Measurements from ENCODE around the gene PTPN5. TPM values are rescaled to one million over a fixed set of nuclear protein-coding genes. Genes with fewer than 3 reads are reported as not detected.
"Not testable (repeated sequence)": the region's sequence is repeated elsewhere in the genome, so short reads cannot be mapped to it uniquely, and the experiment has no call there.

The PTPN5 gene
- 0.09 TPM for total RNA-seq
- 0.46 TPM for polyA plus RNA-seq
- long read RNA-seq, donor 1, result 0 reads
- long read RNA-seq, donor 2, result 0 reads
- long read RNA-seq, donor 3, result 0 reads
- long read RNA-seq, donor 4, result 0 reads
- long read RNA-seq, donor 5, result 0 reads
- long read RNA-seq, donor 6, result 0 reads
- long read RNA-seq, donor 7, result 0 reads
- long read RNA-seq, donor 8, result 0 reads
- long read RNA-seq, donor 9, result 0 reads
- long read RNA-seq, donor 10, result 0 reads

GRCh38 chr11:18791207-18791968, at the start of gene PTPN5:
Gene PTPN5 (minus strand): TSS chr11:18791798. CDS start chr11:18771958, 19,840 bp downstream.
- Histone ChIP-seq H3K4me3 (ENCODE audit: low read length in 2 of 2) (no peak within 1 kb of the TSS), H3K4me1 (ENCODE audit: control insufficient read depth in 2 of 2, insufficient read depth in 2 of 2, low read length in 2 of 2) (no peaks in the 10 kb centered on the region), H3K36me3 (ENCODE audit: control insufficient read depth in 2 of 2, insufficient read depth in 2 of 2, low read length in 1 of 2) (no peaks in the 10 kb centered on the region), H3K9me3 (ENCODE audit: control insufficient read depth in 2 of 2, insufficient read depth in 1 of 2, low read length in 1 of 2) (no peaks in the 10 kb centered on the region), H3K27ac (ENCODE audit: low read depth in 1 of 2, low read length in 1 of 2) (no peak within 1 kb of the TSS), H3K27me3 (ENCODE audit: control insufficient read depth in 2 of 2, insufficient read depth in 1 of 2, low read length in 1 of 2) (peaks cover 38 to 61% of the 10 kb centered on the region in 2 donors)
- WGBS, result 2% methylated on average over 94 of the region's 94 CpGs
- no peak for DNase-seq (ENCODE audit: low read depth in 6 of 9, low spot score in 9 of 9)

- Histone ChIP-seq H3K36me3 (ENCODE audit: control insufficient read depth in 2 of 2, insufficient read depth in 2 of 2, low read length in 1 of 2) (no peaks in the 10 kb centered on the region), H3K27me3 (ENCODE audit: control insufficient read depth in 2 of 2, insufficient read depth in 1 of 2, low read length in 1 of 2) (no peaks in the 10 kb centered on the region), H3K27ac (ENCODE audit: low read depth in 1 of 2, low read length in 1 of 2) (no peak overlapping the region), H3K4me3 (ENCODE audit: low read length in 2 of 2) (no peak overlapping the region), H3K9me3 (ENCODE audit: control insufficient read depth in 2 of 2, insufficient read depth in 1 of 2, low read length in 1 of 2) (peaks cover 0 to 4% of the 10 kb centered on the region in 2 donors), H3K4me1 (ENCODE audit: control insufficient read depth in 2 of 2, insufficient read depth in 2 of 2, low read length in 2 of 2) (no peaks in the 10 kb centered on the region)
- no peak for DNase-seq (ENCODE audit: low read depth in 6 of 9, low spot score in 9 of 9)
- WGBS, result 87% methylated on average over 2 of the region's 2 CpGs
These were observed 44.8 kb upstream of the PTPN5 start for GRCh38 chr11:18836417-18836816.

GRCh38 chr11:18834754-18835466, 43.3 kb upstream of the PTPN5 start:
- Histone ChIP-seq H3K36me3 (ENCODE audit: control insufficient read depth in 2 of 2, insufficient read depth in 2 of 2, low read length in 1 of 2) (no peaks in the 10 kb centered on the region), H3K27ac (ENCODE audit: low read depth in 1 of 2, low read length in 1 of 2) (no peak overlapping the region), H3K27me3 (ENCODE audit: control insufficient read depth in 2 of 2, insufficient read depth in 1 of 2, low read length in 1 of 2) (no peaks in the 10 kb centered on the region), H3K4me1 (ENCODE audit: control insufficient read depth in 2 of 2, insufficient read depth in 2 of 2, low read length in 2 of 2) (no peaks in the 10 kb centered on the region), H3K4me3 (ENCODE audit: low read length in 2 of 2) (no peak overlapping the region), H3K9me3 (ENCODE audit: control insufficient read depth in 2 of 2, insufficient read depth in 1 of 2, low read length in 1 of 2) (no peaks in the 10 kb centered on the region)
- WGBS, result 87% methylated on average over 5 of the region's 5 CpGs
- DNase-seq (ENCODE audit: low read depth in 6 of 9, low spot score in 9 of 9), result no peak

GRCh38 chr11:18820160-18820559, 28.6 kb upstream of the PTPN5 start:
- not testable (repeated sequence) for H3K4me1 ChIP-seq (ENCODE audit: control insufficient read depth in 2 of 2, insufficient read depth in 2 of 2, low read length in 2 of 2); DNase-seq (ENCODE audit: low read depth in 6 of 9, low spot score in 9 of 9); H3K36me3 ChIP-seq (ENCODE audit: control insufficient read depth in 2 of 2, insufficient read depth in 2 of 2, low read length in 1 of 2); H3K4me3 ChIP-seq (ENCODE audit: low read length in 2 of 2); H3K27ac ChIP-seq (ENCODE audit: low read depth in 1 of 2, low read length in 1 of 2); H3K9me3 ChIP-seq (ENCODE audit: control insufficient read depth in 2 of 2, insufficient read depth in 1 of 2, low read length in 1 of 2); H3K27me3 ChIP-seq (ENCODE audit: control insufficient read depth in 2 of 2, insufficient read depth in 1 of 2, low read length in 1 of 2)
- 27% methylated on average over 1 of the region's 1 CpG for WGBS

- no peaks in the 10 kb centered on the region for H3K4me1 ChIP-seq (ENCODE audit: control insufficient read depth in 2 of 2, insufficient read depth in 2 of 2, low read length in 2 of 2)
- WGBS, result 81% methylated on average over 4 of the region's 4 CpGs
- no peak overlapping the region for H3K4me3 ChIP-seq (ENCODE audit: low read length in 2 of 2)
- no peaks in the 10 kb centered on the region for H3K27me3 ChIP-seq (ENCODE audit: control insufficient read depth in 2 of 2, insufficient read depth in 1 of 2, low read length in 1 of 2)
- H3K9me3 ChIP-seq (ENCODE audit: control insufficient read depth in 2 of 2, insufficient read depth in 1 of 2, low read length in 1 of 2), result no peaks in the 10 kb centered on the region
- H3K36me3 ChIP-seq (ENCODE audit: control insufficient read depth in 2 of 2, insufficient read depth in 2 of 2, low read length in 1 of 2), result no peaks in the 10 kb centered on the region
- DNase-seq (ENCODE audit: low read depth in 6 of 9, low spot score in 9 of 9), result no peak
- H3K27ac ChIP-seq (ENCODE audit: low read depth in 1 of 2, low read length in 1 of 2), result no peak overlapping the region
These were observed 12.8 kb upstream of the PTPN5 start for GRCh38 chr11:18804199-18804999.

- Histone ChIP-seq H3K4me3 (ENCODE audit: low read length in 2 of 2) (no peak overlapping the region), H3K9me3 (ENCODE audit: control insufficient read depth in 2 of 2, insufficient read depth in 1 of 2, low read length in 1 of 2) (no peaks in the 10 kb centered on the region), H3K27me3 (ENCODE audit: control insufficient read depth in 2 of 2, insufficient read depth in 1 of 2, low read length in 1 of 2) (no peaks in the 10 kb centered on the region), H3K36me3 (ENCODE audit: control insufficient read depth in 2 of 2, insufficient read depth in 2 of 2, low read length in 1 of 2) (no peaks in the 10 kb centered on the region), H3K4me1 (ENCODE audit: control insufficient read depth in 2 of 2, insufficient read depth in 2 of 2, low read length in 2 of 2) (no peaks in the 10 kb centered on the region), H3K27ac (ENCODE audit: low read depth in 1 of 2, low read length in 1 of 2) (no peak overlapping the region)
- DNase-seq (ENCODE audit: low read depth in 6 of 9, low spot score in 9 of 9), result peak in 7 of 9 donors; percentile 5 to 52 (median 13)
- 52% methylated on average over 13 of the region's 13 CpGs for WGBS
These were observed 11.0 kb upstream of the PTPN5 start for GRCh38 chr11:18802381-18803257.

- 93% methylated on average over 3 of the region's 3 CpGs for WGBS
- DNase-seq (ENCODE audit: low read depth in 6 of 9, low spot score in 9 of 9), result no peak
- H3K27me3 ChIP-seq (ENCODE audit: control insufficient read depth in 2 of 2, insufficient read depth in 1 of 2, low read length in 1 of 2), result peaks cover 2 to 11% of the 10 kb centered on the region in 2 donors
These were observed 7.3 kb upstream of the PTPN5 start for GRCh38 chr11:18798799-18799469.

GRCh38 chr11:18794956-18795355, 3.4 kb upstream of the PTPN5 start:
- Histone ChIP-seq H3K4me1 (ENCODE audit: control insufficient read depth in 2 of 2, insufficient read depth in 2 of 2, low read length in 2 of 2) (no peaks in the 10 kb centered on the region), H3K36me3 (ENCODE audit: control insufficient read depth in 2 of 2, insufficient read depth in 2 of 2, low read length in 1 of 2) (no peaks in the 10 kb centered on the region), H3K9me3 (ENCODE audit: control insufficient read depth in 2 of 2, insufficient read depth in 1 of 2, low read length in 1 of 2) (no peaks in the 10 kb centered on the region), H3K27ac (ENCODE audit: low read depth in 1 of 2, low read length in 1 of 2) (no peak overlapping the region), H3K27me3 (ENCODE audit: control insufficient read depth in 2 of 2, insufficient read depth in 1 of 2, low read length in 1 of 2) (peaks cover 36 to 46% of the 10 kb centered on the region in 2 donors), H3K4me3 (ENCODE audit: low read length in 2 of 2) (no peak overlapping the region)
- 59% methylated on average over 7 of the region's 7 CpGs for WGBS
- no peak for DNase-seq (ENCODE audit: low read depth in 6 of 9, low spot score in 9 of 9)

More at GRCh38 chr11:18798799-18799469, 7.3 kb upstream of the PTPN5 start:
- Histone ChIP-seq H3K27ac (ENCODE audit: low read depth in 1 of 2, low read length in 1 of 2) (no peak overlapping the region), H3K4me3 (ENCODE audit: low read length in 2 of 2) (no peak overlapping the region), H3K36me3 (ENCODE audit: control insufficient read depth in 2 of 2, insufficient read depth in 2 of 2, low read length in 1 of 2) (no peaks in the 10 kb centered on the region), H3K4me1 (ENCODE audit: control insufficient read depth in 2 of 2, insufficient read depth in 2 of 2, low read length in 2 of 2) (no peaks in the 10 kb centered on the region), H3K9me3 (ENCODE audit: control insufficient read depth in 2 of 2, insufficient read depth in 1 of 2, low read length in 1 of 2) (no peaks in the 10 kb centered on the region)
